Measurements from ENCODE around the gene TMCO4. TPM values are rescaled to one million over a fixed set of nuclear protein-coding genes. Genes with fewer than 3 reads are reported as not detected.

TMCO4 gene
- total and polyA plus RNA-seq, 2 of the 8 experiments (the other 6 are each of a cell fraction or from before 2014, with no cell fraction given), result 3.0 to 3.1 TPM

- TF ChIP-seq NANOG (IDR thresholded peaks at IDR 0.05; ENCODE audit: insufficient read depth, low read depth, low read length, poor library complexity, severe bottlenecking) (no peak), CEBPB (IDR thresholded peaks at IDR 0.05; ENCODE audit: low read depth, low read length) (no peak)
Observed at GRCh38 chr1:19824036-19824435, 24.3 kb upstream of the TMCO4 start (continued).

All from H1 (cell line).